Activated CD4-positive, alpha-beta T cell treated with anti-CD3 and anti-CD28 coated beads, Interleukin-2, Interleukin-6, amounts not matched to agents 100 ng/mL and 50 ng/mL, durations not matched to agents 16 hours and 8 hours (primary cell): ENCODE results near the gene SLC6A6.
"Not testable (repeated sequence)": the region's sequence is repeated elsewhere in the genome, so short reads cannot be mapped to it uniquely, and the experiment has no call there.

Source experiments
- DNase-seq: peaks from one replicate; pipeline ENCODE4 v3.0.0-alpha.2; 2020

The SLC6A6 gene

GRCh38 chr3:14511623-14512280 lies 109.3 kb downstream of the SLC6A6 start:
- no peak for DNase-seq

DNA sequence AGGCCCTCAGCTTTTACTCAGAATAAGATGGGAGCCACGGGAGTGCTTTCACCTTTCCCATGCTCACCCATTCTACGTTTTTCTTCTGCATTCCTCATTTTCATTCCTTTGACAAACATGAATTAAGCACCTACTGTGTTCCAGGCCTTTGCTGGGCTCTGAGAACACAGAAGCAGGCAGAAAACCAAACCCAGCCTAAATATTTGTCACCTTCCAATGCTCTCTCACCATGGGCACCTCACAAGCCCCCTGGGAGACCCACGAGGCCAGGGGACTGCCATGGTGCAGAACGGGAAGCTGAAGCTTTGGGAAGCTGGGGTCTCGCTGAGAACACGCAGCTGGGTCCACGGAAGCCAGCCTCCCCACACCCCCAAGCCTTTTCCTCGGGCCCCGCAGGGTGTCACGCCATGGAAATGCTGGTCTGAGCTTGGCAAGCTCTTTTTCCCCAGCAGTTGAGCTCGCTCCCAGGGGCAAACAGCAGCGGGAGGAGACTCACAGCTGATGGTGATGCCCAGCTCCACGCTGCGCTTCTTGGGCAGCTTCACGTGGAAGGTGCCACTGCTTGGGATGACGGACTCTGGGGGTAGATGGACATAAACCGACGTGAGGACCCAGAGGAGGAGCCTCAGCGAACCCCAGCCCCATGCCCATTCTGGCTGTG lies 110.0 kb downstream of the SLC6A6 start:
- no peak for DNase-seq

- DNase-seq = no peak
These were observed 110.5 kb downstream of the SLC6A6 start for GRCh38 chr3:14512942-14513327.

DNA sequence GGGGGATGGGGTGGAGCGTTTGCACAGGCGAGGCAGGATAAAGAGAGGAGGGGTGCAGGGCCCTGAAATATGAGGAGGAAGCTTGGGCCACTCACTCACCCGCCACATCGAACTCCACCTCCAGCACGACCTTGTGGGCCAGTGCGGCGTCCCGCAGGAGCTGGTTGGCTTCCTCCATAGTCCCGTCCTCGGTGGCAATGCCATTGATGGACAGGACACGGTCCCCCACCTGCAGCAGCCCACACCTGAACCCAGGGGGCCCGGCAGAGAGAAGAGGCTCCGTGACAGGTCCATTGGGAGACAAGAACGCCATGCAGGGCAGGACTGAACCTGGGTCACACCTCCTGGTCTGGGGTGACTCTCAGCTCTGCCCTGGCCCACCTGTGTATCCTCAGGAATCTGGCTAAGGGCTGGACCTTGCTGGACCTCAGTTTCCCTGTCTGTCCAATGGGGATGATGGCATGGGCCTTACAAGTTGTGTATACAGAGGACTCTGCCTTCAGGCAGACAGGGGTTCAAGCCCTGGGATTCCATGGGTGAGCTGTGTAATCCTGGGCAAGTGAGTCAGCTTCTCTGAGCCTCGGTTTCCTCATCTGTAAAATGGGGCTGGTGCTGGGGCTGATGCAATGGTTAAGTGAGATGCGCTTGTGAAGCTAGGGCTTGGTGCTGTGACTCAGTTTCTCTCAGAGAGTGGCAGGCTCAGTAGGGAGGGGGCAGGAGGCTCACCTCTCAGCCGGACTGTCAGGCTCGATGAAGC lies 111.3 kb downstream of the SLC6A6 start:
- DNase-seq = no peak

- no peak for DNase-seq
These were observed 111.9 kb downstream of the SLC6A6 start for GRCh38 chr3:14514323-14514720.

GRCh38 chr3:14515526-14515925 lies 113.1 kb downstream of the SLC6A6 start:
- DNase-seq = not testable (repeated sequence)

GRCh38 chr3:14516738-14517345 lies 114.4 kb downstream of the SLC6A6 start:
- no peak for DNase-seq

GRCh38 chr3:14517601-14518431 lies 115.4 kb downstream of the SLC6A6 start:
- no peak for DNase-seq

- DNase-seq = no peak
These were observed 116.0 kb downstream of the SLC6A6 start for GRCh38 chr3:14518432-14518802.

DNA sequence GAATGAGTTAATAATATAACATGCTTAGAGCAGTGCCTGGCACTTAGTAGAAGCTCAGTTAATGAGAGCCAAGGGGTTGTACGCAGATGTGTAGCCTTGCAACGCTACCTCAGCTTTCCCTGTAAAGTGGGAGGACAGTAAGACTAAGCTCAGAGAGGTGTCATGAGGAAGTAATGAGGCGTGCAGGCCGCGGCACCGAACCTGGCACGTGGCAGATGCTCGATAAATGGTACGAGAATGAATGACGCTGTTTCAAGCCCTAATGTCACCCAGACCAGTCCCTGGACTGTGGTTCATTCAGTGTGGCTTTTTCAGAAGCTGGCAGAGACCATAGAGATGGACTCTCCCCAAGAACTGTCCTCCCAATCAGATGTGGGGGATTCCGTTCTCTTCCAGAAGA lies 116.5 kb downstream of the SLC6A6 start:
- DNase-seq = no peak

- DNase-seq = no peak
These were observed 117.0 kb downstream of the SLC6A6 start for GRCh38 chr3:14519406-14519805.

DNA sequence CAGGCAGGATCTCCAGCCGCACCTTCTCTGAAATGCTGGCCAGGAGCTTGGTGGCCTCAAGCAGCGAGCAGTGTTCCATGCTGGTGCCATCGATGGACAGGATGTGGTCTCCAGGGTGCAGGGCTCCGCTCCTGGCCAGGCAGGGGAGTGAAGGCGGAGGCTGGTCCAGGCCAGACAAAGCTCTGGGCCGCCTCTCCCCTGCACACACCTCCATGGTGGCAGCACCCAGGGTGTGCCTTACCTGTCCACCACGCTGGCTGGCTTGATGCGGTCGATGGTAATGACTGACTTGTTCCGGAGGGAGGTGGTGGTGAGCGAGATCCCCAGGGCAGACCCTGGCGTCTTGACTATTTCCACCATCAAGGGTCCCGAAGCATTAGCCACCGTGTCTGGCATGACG lies 117.7 kb downstream of the SLC6A6 start:
- DNase-seq = no peak

GRCh38 chr3:14520967-14521366 lies 118.6 kb downstream of the SLC6A6 start:
- no peak for DNase-seq

DNA sequence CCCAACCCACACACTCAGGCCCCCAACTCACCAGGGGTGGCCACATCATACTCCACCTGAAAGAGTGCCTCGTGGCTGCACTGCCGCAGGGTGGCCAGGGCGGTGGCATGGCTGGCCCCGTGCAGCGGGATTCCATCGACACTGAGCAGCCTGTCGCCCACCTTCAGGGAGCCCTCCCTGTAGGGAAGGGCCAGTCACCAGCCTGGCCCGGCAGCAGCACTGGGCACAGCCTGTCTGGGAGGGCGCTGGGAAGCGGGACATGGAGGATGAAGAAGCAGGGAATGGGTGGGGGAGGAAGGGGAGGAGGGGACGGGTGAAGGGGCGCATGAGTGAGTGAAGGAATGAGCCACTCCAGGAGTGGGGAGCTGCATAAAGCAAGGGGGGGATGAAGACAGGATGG lies 119.2 kb downstream of the SLC6A6 start:
- DNase-seq = no peak

- DNase-seq = no peak
These were observed 119.8 kb downstream of the SLC6A6 start for GRCh38 chr3:14522129-14522691.

GRCh38 chr3:14522768-14523167 lies 120.4 kb downstream of the SLC6A6 start:
- DNase-seq = no peak

GRCh38 chr3:14523792-14524191 lies 121.4 kb downstream of the SLC6A6 start:
- no peak for DNase-seq

DNA sequence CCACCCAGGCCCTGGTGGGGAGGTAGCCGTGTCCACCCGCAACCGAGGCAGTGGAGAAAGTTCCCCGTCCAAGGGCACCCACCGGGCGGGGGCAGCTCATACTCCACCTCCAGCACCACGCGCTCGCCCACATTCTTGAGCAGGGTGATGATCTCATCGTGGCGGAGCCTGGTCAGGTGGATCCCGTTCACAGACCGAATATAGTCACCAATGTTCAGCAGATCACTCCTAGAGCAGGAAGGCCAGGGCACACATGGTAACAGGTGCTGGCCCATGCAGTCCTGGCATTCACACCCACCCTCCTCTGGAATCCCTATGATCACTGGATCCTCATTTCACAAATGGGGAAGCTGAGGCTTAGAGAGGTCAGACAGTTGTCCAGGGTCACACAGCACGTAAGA lies 121.9 kb downstream of the SLC6A6 start:
- no peak for DNase-seq

DNA sequence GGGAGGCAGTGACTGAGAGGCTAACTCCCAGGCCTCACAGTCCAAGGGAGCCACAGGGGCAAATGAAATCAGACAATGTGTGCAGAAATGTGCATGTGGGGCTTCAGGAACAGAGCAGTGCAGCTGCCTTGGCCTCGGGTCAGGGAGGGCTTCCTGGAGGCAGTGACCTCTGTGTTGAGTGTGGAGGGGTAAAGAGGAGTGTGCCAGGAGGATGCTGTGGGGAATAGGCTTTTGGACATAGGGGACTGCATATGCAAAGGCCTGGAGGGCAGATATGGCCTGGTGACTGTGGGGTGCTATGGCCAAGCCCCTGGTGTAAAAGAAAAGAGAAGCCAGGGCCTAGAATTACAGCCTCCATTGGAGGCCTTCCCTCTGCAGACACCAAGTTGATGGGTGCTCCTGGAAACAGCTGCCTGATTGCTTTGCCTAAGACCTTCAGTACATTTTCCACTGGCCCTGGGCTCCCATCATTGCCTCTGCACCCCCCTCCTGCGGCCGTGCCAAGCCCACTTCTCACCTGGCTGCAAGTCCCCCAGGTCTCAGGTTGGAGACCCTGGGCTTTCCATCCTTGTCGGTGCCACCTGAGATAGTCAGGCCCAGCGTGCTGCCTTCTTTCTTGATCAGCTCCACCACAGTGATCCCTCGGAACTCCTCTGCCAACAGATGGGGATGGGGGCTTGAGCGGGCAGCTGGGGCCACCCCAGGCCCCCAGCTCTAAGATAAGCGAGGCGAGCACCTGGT lies 122.7 kb downstream of the SLC6A6 start:
- DNase-seq = no peak

DNA sequence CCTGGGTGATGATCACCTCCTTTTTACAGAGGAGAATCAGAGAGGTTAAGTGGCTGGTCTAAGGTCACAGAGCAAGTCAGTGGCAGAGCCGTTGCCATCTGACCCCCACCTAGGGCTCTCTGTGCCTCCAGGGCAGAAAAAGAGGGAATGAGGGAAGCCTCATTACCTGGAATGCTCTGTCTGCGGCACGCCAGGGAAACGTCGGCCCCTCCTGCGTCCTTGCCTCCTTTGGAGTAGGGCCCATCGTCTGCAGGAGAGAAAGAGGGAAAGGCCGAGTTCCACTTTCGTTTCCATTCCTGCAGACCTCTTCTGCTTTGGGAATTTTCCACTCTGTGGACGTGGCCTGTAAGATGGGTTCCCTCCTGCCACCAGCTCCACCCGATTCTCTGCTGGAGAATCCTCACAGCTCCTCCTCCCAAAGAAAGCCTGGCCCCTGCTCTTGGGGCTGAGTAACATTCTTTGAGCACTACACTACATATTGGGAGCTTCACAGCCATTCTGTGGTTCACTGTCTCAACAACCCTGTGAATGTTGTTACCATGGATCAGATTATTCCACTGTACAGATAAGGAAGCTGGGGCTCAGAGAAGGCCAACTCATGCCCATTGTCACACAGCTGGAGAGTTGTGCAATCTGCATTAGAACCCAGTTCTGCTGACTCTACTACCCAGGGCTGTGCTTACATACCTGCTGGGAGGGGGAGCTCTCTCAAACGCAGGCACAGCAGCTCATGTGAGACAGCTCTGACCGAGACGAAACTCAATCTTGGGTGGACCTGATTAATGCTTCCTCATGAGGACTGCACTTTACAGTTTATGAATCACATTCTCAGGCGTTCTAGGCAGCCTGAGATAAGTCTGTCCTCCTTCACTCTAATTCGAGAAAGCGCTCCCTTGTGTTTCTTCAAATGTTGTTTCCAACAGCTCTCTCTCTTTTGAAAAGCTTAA lies 123.6 kb downstream of the SLC6A6 start:
- no peak for DNase-seq

GRCh38 chr3:14528081-14528480 lies 125.7 kb downstream of the SLC6A6 start:
- DNase-seq = no peak
